Neural progenitor cell (in vitro differentiated cells): ENCODE data around the gene CPXM2. TPM values are rescaled to one million over a fixed set of nuclear protein-coding genes. Genes with fewer than 3 reads are reported as not detected.

ENCODE experiments used
- DNase-seq: peaks from one replicate; pipeline ENCODE4 v3.0.0-alpha.2; 2016; ENCODE audit warnings: low spot score
- H2AFZ ChIP-seq: fragments of 200-600 bp; sonication (generic); replicated peaks from 2 replicates; pipeline ENCODE4 v1.6.1; 2016; ENCODE audit warnings: antibody characterized with exemption
- H3F3A ChIP-seq: fragments of 200-600 bp; sonication (generic); 2 replicates; pipeline ENCODE4 v1.6.1; 2016; ENCODE audit warnings: antibody characterized with exemption, low read depth
- H3K27ac ChIP-seq: fragments of 200-600 bp; sonication (generic); 2 replicates; pipeline ENCODE4 v1.5.1; 2016; ENCODE audit warnings: mild to moderate bottlenecking
- H3K27me3 ChIP-seq: fragments of 200-600 bp; sonication (generic); 2 replicates; pipeline ENCODE4 v1.6.1; 2016; ENCODE audit warnings: mild to moderate bottlenecking, moderate library complexity
- H3K36me3 ChIP-seq: fragments of 200-600 bp; sonication (generic); 2 replicates; pipeline ENCODE4 v1.5.1; 2016
- H3K4me1 ChIP-seq: fragments of 200-600 bp; sonication (generic); 2 replicates; pipeline ENCODE4 v1.6.1; 2016; ENCODE audit warnings: mixed run types
- H3K4me2 ChIP-seq: fragments of 200-600 bp; sonication (generic); 2 replicates; pipeline ENCODE4 v1.6.1; 2016
- H3K4me3 ChIP-seq: fragments of 200-600 bp; sonication (generic); 2 replicates; pipeline ENCODE4 v1.5.1; 2016
- H3K79me2 ChIP-seq: fragments of 200-600 bp; sonication (generic); 2 replicates; pipeline ENCODE4 v1.6.1; 2016; ENCODE audit warnings: low read depth
- H3K9ac ChIP-seq: fragments of 200-600 bp; sonication (generic); 2 replicates; pipeline ENCODE4 v1.6.1; 2016
- H3K9me3 ChIP-seq: fragments of 200-600 bp; sonication (generic); 2 replicates; pipeline ENCODE4 v1.5.1; 2016; ENCODE audit warnings: low read depth
- H4K20me1 ChIP-seq: fragments of 200-600 bp; sonication (generic); 2 replicates; pipeline ENCODE4 v1.6.1; 2016; ENCODE audit warnings: low read depth
- H3K27ac Mint-ChIP-seq: 3 replicates; pipeline ENCODE4 v1.8.0; 2021; ENCODE audit warnings: mixed read lengths
- H3K27me3 Mint-ChIP-seq: 2 replicates; pipeline ENCODE4 v1.8.0; 2022; ENCODE audit warnings: low read depth, mild to moderate bottlenecking, inconsistent platforms, moderate library complexity, mixed read lengths; ENCODE audit not compliant: insufficient read depth
- H3K36me3 Mint-ChIP-seq: 3 replicates; pipeline ENCODE4 v1.8.0; 2021; ENCODE audit warnings: mixed read lengths
- H3K4me1 Mint-ChIP-seq: 3 replicates; pipeline ENCODE4 v1.8.0; 2021; ENCODE audit warnings: mixed read lengths
- H3K4me3 Mint-ChIP-seq: 3 replicates; pipeline ENCODE4 v1.8.0; 2021; ENCODE audit warnings: mild to moderate bottlenecking, moderate library complexity, mixed read lengths
- H3K9me3 Mint-ChIP-seq: 3 replicates; pipeline ENCODE4 v1.8.0; 2020; ENCODE audit warnings: mixed read lengths
- EZH2 ChIP-seq: fragments of 200-600 bp; sonication (generic); IDR thresholded peaks from 2 replicates; pipeline ENCODE4 v1.6.1; 2017; ENCODE audit warnings: antibody characterized with exemption, mild to moderate bottlenecking, moderate library complexity
- EZH2phosphoT487 ChIP-seq: fragments of 200-600 bp; sonication (generic); IDR thresholded peaks from 2 replicates; pipeline ENCODE4 v1.6.1; 2017; ENCODE audit warnings: antibody characterized with exemption
- total RNA-seq: library from RNA; depleted of rRNA; stranded (reverse); fragments of >200 nt; gene quantifications from 2 replicates; pipeline ENCODE4 v1.2.3, GENCODE V29; 2015; ENCODE audit warnings: low replicate concordance
- TF ChIP-seq, protein P1 (sequence below): fragments of 200-600 bp; sonication (generic); IDR thresholded peaks from 2 replicates; pipeline ENCODE4 v1.5.1; 2017; ENCODE audit warnings: antibody characterized with exemption, mild to moderate bottlenecking

The CPXM2 gene
- total RNA-seq, 1 donor from 2014 or later: not detected

DNA sequence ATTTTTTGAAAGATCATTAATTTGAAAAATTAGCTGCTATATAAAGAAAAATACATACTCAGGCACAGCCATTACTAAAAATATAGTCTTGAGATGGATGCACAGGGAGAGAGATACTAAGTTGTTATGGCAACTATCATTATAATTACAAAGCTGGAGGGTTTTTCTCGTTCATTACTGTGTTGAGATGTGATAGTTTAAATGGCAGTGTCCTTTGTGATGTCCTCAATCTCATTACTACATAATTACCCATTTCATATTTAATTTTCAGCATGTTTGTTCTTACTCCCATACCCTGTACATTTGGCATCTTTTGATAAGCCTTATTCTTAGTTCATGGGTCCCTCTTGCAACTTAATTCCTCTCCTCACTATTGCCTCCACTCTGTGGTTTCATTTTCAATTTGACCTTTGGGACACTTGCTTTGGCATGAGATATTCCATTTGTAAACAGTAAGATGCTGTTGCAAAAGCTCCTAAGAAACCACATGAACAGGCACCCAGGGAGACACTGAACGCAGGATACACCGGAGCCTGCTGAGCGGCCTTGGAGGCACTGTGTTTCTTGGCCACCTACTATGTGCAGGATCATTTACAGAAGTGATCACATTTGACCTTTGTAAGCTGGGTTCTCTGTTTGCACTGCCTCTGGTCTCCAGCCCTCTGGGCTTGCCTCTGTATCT, 4.8 kb upstream of the CPXM2 start:
- TF ChIP-seq EZH2phosphoT487: no peak
- TF ChIP-seq EZH2: no peak
- TF ChIP-seq, protein P1, sequence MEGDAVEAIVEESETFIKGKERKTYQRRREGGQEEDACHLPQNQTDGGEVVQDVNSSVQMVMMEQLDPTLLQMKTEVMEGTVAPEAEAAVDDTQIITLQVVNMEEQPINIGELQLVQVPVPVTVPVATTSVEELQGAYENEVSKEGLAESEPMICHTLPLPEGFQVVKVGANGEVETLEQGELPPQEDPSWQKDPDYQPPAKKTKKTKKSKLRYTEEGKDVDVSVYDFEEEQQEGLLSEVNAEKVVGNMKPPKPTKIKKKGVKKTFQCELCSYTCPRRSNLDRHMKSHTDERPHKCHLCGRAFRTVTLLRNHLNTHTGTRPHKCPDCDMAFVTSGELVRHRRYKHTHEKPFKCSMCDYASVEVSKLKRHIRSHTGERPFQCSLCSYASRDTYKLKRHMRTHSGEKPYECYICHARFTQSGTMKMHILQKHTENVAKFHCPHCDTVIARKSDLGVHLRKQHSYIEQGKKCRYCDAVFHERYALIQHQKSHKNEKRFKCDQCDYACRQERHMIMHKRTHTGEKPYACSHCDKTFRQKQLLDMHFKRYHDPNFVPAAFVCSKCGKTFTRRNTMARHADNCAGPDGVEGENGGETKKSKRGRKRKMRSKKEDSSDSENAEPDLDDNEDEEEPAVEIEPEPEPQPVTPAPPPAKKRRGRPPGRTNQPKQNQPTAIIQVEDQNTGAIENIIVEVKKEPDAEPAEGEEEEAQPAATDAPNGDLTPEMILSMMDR: no peak
- no peaks in the 10 kb centered on the region for H3K36me3 ChIP-seq
- Mint-ChIP-seq H3K9me3 (peaks cover 10% of the 10 kb centered on the region), H3K36me3 (no peaks in the 10 kb centered on the region), H3K4me1 (no peaks in the 10 kb centered on the region), H3K27me3 (peaks cover 16% of the 10 kb centered on the region), H3K4me3 (no peak overlapping the region), H3K27ac (no peak overlapping the region)
- peaks cover 21% of the 10 kb centered on the region for H3K27me3 ChIP-seq
- H3K4me3 ChIP-seq: no peak overlapping the region
- H3F3A ChIP-seq: peaks cover 6% of the 10 kb centered on the region
- no peak overlapping the region for H3K9ac ChIP-seq
- no peak overlapping the region for H3K27ac ChIP-seq
- no peak overlapping the region for H3K4me2 ChIP-seq
- H3K9me3 ChIP-seq: peaks cover 8% of the 10 kb centered on the region
- no peaks in the 10 kb centered on the region for H4K20me1 ChIP-seq
- peaks cover 7% of the 10 kb centered on the region for H3K4me1 ChIP-seq
- H3K79me2 ChIP-seq: no peaks in the 10 kb centered on the region
- no peak for DNase-seq
- H2AFZ ChIP-seq: no peak overlapping the region

DNA sequence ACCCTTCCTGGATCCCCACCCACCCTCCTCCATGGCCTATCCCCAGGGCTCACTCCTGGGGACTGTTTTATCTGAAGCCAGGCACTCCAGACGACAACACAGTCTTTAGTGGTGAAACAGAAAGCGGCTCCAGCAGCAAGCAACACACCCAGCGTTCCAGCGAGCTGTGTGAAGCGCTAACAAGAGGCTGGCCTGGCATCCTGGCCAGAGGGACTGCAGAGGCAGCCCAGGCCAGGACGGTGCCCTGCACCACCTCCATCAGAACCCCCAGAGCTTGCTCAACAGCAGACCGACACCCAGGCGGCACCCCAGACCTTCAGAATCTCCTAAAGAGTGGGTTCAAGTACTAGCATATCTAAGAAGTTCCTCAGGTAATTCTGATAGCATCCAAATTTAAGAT, 2.0 kb upstream of the CPXM2 start:
- Histone ChIP-seq H2AFZ (no peak overlapping the region), H3F3A (peaks cover 6% of the 10 kb centered on the region), H3K27ac (no peak overlapping the region), H4K20me1 (peaks cover 4% of the 10 kb centered on the region), H3K79me2 (no peaks in the 10 kb centered on the region), H3K4me3 (no peak overlapping the region), H3K4me2 (no peak overlapping the region), H3K9me3 (no peaks in the 10 kb centered on the region), H3K27me3 (peaks cover 48% of the 10 kb centered on the region), H3K9ac (no peak overlapping the region), H3K36me3 (no peaks in the 10 kb centered on the region), H3K4me1 (peaks cover 9% of the 10 kb centered on the region)
- H3K27ac Mint-ChIP-seq: no peak overlapping the region
- no peaks in the 10 kb centered on the region for H3K36me3 Mint-ChIP-seq
- H3K4me1 Mint-ChIP-seq: no peaks in the 10 kb centered on the region
- TF ChIP-seq EZH2phosphoT487 (no peak), EZH2 (no peak)
- TF ChIP-seq, protein P1: no peak
- DNase-seq: no peak
- no peak overlapping the region for H3K4me3 Mint-ChIP-seq
- H3K9me3 Mint-ChIP-seq: no peaks in the 10 kb centered on the region
- H3K27me3 Mint-ChIP-seq: peaks cover 33% of the 10 kb centered on the region

DNA sequence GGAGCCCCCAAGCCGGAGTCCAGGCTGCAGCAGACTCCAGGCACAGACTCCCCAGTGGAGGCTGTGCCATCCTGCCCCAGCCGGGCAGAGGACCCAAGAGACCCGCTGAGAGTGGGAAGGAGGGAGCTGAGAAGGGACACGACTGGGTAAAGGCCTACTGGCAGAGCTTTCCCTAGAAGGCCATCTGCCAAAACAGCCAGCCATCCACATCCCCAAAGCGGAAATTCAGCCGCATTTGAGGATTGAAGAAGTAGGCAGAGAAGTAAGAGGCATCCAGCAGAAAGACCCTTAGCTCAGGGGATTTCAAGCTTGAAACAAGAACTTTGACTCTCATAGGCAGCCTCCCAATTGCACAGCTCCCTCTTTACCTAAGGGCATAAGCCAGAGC, 857 bp downstream of the CPXM2 start:
- DNase-seq: no peak
- Histone ChIP-seq H3K9ac (no peak overlapping the region), H3K4me3 (peak overlapping the region; percentile 51), H3K79me2 (no peaks in the 10 kb centered on the region), H3F3A (peaks cover 6% of the 10 kb centered on the region), H3K36me3 (no peaks in the 10 kb centered on the region), H3K4me2 (peak overlapping the region; percentile 96), H4K20me1 (peaks cover 4% of the 10 kb centered on the region), H3K9me3 (no peaks in the 10 kb centered on the region), H3K27me3 (peaks cover 53% of the 10 kb centered on the region), H2AFZ (no peak overlapping the region), H3K27ac (no peak overlapping the region), H3K4me1 (peaks cover 14% of the 10 kb centered on the region)
- Mint-ChIP-seq H3K27me3 (peaks cover 34% of the 10 kb centered on the region), H3K9me3 (no peaks in the 10 kb centered on the region), H3K27ac (no peak overlapping the region), H3K4me1 (no peaks in the 10 kb centered on the region), H3K4me3 (peak overlapping the region; percentile 59), H3K36me3 (no peaks in the 10 kb centered on the region)
- TF ChIP-seq EZH2phosphoT487 (no peak), EZH2 (no peak)
- TF ChIP-seq, protein P1: no peak
